DMS114 treated with DMSO at 0.1 percent for 48 hours (cell line): ENCODE measurements around the gene SMIM5.

ENCODE experiments used
- DNase-seq: peaks from one replicate; lab custom pipeline; 2025; ENCODE audit not compliant: unreplicated experiment; lab: John Stamatoyannopoulos, UW

Gene SMIM5

GRCh38 chr17:75665981-75666380 lies 32.7 kb downstream of the SMIM5 start:
- no peak for DNase-seq

DNA sequence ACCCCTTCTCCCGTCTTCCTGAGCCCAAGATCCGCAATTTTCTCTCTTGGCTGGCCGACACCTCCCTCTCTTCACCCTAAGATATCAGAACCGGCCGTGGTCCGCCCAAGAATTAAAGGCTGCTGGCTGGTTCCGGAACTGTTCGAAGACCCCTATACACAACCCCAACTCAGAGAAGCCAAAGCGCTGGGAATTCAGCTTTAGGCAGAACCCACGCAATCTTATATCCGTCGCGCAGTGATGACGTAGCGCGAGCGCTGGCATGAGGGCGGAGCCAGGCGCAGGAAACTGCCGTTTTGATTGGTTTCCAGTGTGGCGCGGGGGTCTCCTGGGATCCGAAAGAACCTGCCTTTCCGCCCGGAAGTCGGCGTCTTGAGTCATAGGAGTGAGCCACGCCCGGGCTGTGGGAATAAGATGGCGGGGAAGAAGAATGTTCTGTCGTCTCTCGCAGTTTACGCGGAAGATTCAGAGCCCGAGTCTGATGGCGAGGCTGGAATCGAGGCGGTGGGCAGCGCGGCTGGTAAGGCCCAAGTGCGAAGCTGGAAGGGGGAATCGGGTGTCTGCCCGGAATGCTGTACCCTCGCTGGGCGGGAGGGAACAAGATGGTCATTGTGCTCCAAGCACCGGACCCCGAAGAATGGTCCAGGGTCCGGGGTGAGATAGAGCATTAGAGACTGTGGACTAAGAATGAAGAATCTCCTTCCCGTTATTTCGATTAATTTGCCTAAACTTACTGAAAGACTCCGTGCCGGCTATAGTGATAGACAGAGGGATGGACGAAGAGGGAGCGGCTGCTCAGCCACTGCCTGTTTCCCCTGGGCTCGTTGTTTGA lies 33.9 kb downstream of the SMIM5 start, which contains the start of the genes RECQL5 and SAP30BP:
TSS of gene RECQL5 (minus strand) at position 196 of the 832 bp plus-strand sequence. CDS start 597 bp downstream, outside the sequence.
TSS of gene SAP30BP (plus strand) at position 380 of the 832 bp plus-strand sequence. CDS start at position 415, 35 bp downstream.
- peak; percentile 94 for DNase-seq

GRCh38 chr17:75667825-75668224 lies 34.6 kb downstream of the SMIM5 start:
- no peak for DNase-seq

GRCh38 chr17:75668489-75668888 lies 35.3 kb downstream of the SMIM5 start:
- no peak for DNase-seq

GRCh38 chr17:75670868-75671267 lies 37.6 kb downstream of the SMIM5 start:
- DNase-seq = no peak

DNA sequence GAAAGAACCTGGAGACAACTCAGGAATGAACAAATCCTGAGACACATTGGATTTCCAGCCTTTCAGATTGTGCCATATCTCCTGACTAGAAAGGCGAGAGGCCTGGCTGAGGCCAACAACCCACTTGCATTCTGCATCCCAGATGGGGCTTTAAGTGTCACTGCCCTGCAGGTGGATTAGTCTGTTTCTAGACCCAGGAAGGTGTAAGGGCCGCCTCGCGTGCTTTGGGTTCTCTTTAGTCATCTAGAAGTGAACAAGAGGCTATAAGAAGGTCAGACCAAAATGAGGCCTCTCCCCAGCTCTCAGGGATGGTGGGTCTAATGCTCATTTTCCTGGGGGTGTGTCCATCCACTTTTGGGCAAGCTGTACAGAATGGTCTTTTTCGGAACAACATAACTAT lies 38.8 kb downstream of the SMIM5 start:
- DNase-seq = no peak

DNA sequence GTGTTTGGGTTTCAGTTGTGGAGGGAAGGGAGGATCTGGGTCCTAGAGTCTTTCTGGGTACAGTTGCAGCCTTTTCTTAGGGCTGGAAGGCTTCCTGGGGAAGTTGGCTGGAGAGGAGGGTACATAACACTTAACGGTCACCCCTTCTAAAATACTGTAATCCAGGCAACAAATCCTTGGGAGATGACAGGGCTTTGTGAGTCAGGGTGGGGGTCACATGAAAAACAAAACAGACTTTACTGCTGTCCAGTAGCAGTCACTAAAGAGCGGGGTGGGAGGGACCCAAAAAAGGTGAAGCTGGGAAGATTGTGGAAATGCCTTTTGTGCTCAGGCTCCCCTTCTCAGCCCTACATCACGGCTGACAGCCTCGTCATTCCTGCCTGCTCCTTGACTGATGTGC lies 40.3 kb downstream of the SMIM5 start:
- no peak for DNase-seq

DNA sequence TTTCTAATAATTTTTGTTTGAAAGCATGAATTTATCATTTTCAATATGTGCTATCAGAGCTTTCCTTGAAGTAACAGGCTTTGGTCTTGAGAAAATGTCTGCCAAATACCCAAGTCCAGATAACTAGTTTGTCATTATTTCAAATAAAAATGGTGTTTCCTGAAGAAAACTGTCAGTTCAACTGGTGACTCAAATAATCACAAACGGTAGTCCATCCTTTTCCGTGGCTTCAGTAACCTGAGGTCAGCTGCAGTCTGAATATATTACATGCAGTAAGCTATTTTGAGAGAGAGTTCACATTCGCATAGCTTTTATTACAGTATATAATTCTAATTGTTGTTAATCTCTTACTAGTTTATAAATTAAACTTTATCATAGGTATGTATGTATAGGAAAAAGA lies 43.2 kb downstream of the SMIM5 start:
- no peak for DNase-seq

- no peak for DNase-seq
Measured at GRCh38 chr17:75679706-75680211, 46.5 kb downstream of the SMIM5 start.

GRCh38 chr17:75680431-75680830 lies 47.2 kb downstream of the SMIM5 start:
- DNase-seq = no peak

DNA sequence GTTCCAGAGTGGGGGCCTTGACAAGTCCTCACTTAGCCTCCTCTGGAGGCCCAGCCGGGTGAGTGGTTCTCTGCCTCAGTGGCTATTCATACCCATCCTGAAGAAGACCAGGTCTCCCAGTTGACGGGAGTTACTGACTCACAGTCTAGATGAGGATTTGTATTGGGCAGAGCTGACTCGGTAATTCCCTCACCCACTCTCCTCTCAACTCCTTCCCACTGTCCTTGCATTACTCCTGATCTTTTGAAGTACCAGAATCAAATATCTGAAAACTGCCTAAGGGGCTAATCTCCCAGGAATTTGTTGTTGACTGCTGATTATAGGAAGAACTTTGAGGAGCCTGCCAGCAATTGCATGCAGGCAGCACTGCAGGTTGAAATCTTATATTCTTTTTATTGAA lies 48.1 kb downstream of the SMIM5 start:
- no peak for DNase-seq

- DNase-seq = no peak
Measured at GRCh38 chr17:75683583-75683982, 50.3 kb downstream of the SMIM5 start.

- DNase-seq = no peak
Measured at GRCh38 chr17:75684249-75684648, 51.0 kb downstream of the SMIM5 start.

DNA sequence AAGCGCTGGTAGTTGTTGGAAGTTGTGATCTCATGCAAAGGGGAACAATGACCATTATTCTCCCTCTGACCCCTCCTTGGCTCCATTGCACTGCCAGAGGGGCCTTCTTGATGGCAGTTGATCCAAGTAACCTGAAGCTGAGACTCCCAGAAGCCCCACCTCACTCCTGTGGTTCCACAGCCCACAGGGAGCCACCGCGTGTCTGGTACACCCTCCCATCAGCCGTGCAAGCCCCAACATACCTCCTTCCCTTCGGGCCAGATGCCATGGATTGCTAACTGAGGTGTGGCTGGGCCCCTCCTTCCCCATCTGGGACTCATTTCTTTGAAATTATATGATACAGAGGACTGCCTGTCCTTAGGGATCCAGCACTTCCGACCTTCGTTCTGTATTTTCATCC lies 51.7 kb downstream of the SMIM5 start:
- DNase-seq = no peak

- no peak for DNase-seq
Measured at GRCh38 chr17:75685499-75685898, 52.3 kb downstream of the SMIM5 start.

DNA sequence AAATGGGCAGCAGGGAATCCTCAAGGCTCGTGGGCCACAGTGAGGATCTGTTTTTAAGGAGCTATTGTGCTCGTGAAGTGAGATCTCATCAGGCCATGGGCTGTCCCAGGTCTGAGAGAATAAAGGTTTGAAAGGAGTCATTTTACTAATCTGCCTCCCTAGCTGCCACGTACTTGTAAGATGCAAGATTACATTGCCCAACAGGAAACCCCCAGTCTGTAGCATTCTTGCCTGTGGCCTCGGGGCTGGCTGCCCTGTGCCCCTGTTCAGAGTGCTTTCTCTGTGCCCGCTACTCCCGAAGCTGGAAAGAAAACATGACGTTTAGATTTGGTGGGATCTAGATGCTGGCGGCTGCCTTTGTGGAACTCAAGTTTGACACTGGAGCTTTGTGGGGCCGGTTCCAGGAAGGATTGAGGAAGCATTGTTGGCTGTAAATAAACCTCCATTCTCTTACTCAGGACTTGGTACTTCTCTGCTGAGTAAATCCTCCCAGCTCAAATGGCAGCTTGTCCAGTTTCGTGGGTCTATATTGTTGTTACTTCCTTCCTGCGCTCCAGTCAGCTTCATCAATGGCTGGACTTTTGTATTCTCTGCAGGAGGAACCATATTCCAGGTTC lies 55.1 kb downstream of the SMIM5 start:
- no peak for DNase-seq

DNA sequence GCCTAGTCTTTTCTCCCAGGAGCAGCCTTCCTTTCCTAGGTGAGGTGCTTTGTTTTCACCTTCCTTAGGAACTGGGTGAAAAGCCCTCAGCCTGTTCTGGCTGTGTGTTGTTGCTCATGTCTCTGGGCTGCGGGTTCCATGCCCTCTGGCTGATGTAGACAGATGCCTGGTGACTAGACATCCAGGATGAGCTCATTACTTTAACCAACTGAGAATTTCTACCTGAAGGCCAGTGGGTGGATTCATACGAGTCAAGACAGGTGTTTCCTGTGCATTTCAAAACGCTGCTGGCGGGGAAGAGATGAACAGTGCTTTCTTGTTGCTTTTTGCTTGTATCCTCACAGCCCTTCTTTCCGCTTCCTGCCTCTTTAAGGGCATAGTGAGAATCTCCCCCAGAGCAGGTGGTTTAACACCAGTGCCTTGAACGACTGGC lies 56.2 kb downstream of the SMIM5 start:
- no peak for DNase-seq
